HepG2 (cell line): Measurements from ENCODE around the gene SARNP. TPM values are rescaled to one million over a fixed set of nuclear protein-coding genes. Genes with fewer than 3 reads are reported as not detected.

Experiments
- ATAC-seq: fragments of 200-7000 bp; cut with Tn5 transposase; 3 replicates; pipeline ENCODE4 v1.9.1; 2020; ENCODE audit warnings: mild to moderate bottlenecking, moderate library complexity
- BruUV-seq: library from RNA; stranded (reverse); fragments of 400-500 nt; replicated peaks from 2 replicates; lab custom pipeline; 2021; lab: Mats Ljungman, UMichigan
- CTCF ChIA-PET: fragments of 300-600 bp; formaldehyde crosslinking; extraction: SDS; loops from one replicate; lab custom pipeline; 2021; ENCODE audit warnings: low total read pairs, inconsistent platforms, low intra/inter-chr PET ratio; lab: Yijun Ruan, JAX
- POLR2A ChIA-PET: fragments of 350-600 bp; sonication (Branson Sonifier 250); formaldehyde crosslinking; loops from one replicate; lab custom pipeline; 2020; ENCODE audit warnings: antibody characterized with exemption, inconsistent platforms; lab: Yijun Ruan, JAX
- DNase-seq: peaks from one replicate; pipeline ENCODE4 v3.0.0-alpha.2; 2015; ENCODE audit warnings: low spot score
- FAIRE-seq: peaks from 3 replicates; lab custom pipeline; 2011; peaks lifted over from hg19 to GRCh38; lab: Jason Lieb, UNC
- H2AFZ ChIP-seq: one replicate; pipeline ENCODE4 v1.6.1; 2011; ENCODE audit warnings: low read length, inconsistent platforms
- H3K27ac ChIP-seq: fragments of 300-600 bp; 3 replicates; pipeline ENCODE4 v1.8.0; 2011; ENCODE audit warnings: mixed run types, mild to moderate bottlenecking, mixed read lengths, low read length, inconsistent platforms; ENCODE audit not compliant: insufficient read depth; ENCODE audit errors: extremely low read length
- H3K27me3 ChIP-seq, 2 experiments: fragments of 200-600 bp in 1 of 2; 2 replicates in 1 of 2; 3 replicates in 1 of 2; pipeline versions ENCODE4 v1.6.0 to v1.8.0; 2011; ENCODE audit warnings: low read length in 2 of 2, mild to moderate bottlenecking in 2 of 2, moderate library complexity in 2 of 2, inconsistent platforms in 1 of 2; ENCODE audit not compliant: insufficient read depth in 2 of 2, control insufficient read depth in 1 of 2
- H3K36me3 ChIP-seq, 2 experiments: fragments of 200-600 bp in 1 of 2; replicated peaks in 1 of 2; 2 replicates in 1 of 2; 3 replicates in 1 of 2; pipeline versions ENCODE4 v1.5.1 to v1.8.0; 2011; ENCODE audit warnings: low read length in 2 of 2, inconsistent platforms in 1 of 2; ENCODE audit not compliant: insufficient read depth in 2 of 2, control insufficient read depth in 1 of 2
- H3K4me1 ChIP-seq: 2 replicates; pipeline ENCODE4 v1.5.1; 2012; ENCODE audit warnings: low read length, inconsistent platforms; ENCODE audit not compliant: insufficient read depth
- H3K4me2 ChIP-seq: 2 replicates; pipeline ENCODE4 v1.6.0; 2011; ENCODE audit warnings: low read depth, low read length, inconsistent platforms
- H3K4me3 ChIP-seq, 3 experiments: fragments of 200-600 bp in 1 of 3; sonication (generic), shearing (Covaris generic) in 1 of 3; replicated peaks in 1 of 3; 2 replicates each; pipeline ENCODE4 v1.5.1; 2011 to 2016; ENCODE audit warnings: low read length in 3 of 3, inconsistent platforms in 2 of 3, low read depth in 2 of 3, mild to moderate bottlenecking in 2 of 3, control low read depth in 1 of 3, mixed read lengths in 1 of 3; ENCODE audit not compliant: insufficient read depth in 1 of 3
- H3K79me2 ChIP-seq: one replicate; pipeline ENCODE4 v1.6.1; 2011; ENCODE audit warnings: low read length, inconsistent platforms; ENCODE audit not compliant: insufficient read depth
- H3K9ac ChIP-seq: 2 replicates; pipeline ENCODE4 v1.6.0; 2011; ENCODE audit warnings: mild to moderate bottlenecking, low read depth, low read length, inconsistent platforms; ENCODE audit not compliant: insufficient read depth
- H3K9me3 ChIP-seq: 2 replicates; pipeline ENCODE4 v1.5.1; 2012; ENCODE audit warnings: mild to moderate bottlenecking, low read length
- H4K20me1 ChIP-seq: 2 replicates; pipeline ENCODE4 v1.6.0; 2011; ENCODE audit warnings: inconsistent platforms, mild to moderate bottlenecking, low read length, moderate library complexity; ENCODE audit not compliant: insufficient read depth
- AKAP8 ChIP-seq: sonication (generic); formaldehyde crosslinking; IDR thresholded peaks from 2 replicates; pipeline ENCODE4 v1.5.1; 2020; ENCODE audit warnings: mild to moderate bottlenecking, missing genetic modification reagents
- FOXC1 ChIP-seq: sonication (generic); formaldehyde crosslinking; IDR thresholded peaks from 2 replicates; pipeline ENCODE4 v1.8.0; 2022; ENCODE audit warnings: mild to moderate bottlenecking, missing genetic modification reagents, borderline replicate concordance
- REL ChIP-seq: sonication (generic); formaldehyde crosslinking; conservative IDR thresholded peaks from 2 replicates; pipeline ENCODE4 v1.8.0; 2022; ENCODE audit warnings: mild to moderate bottlenecking, missing genetic modification reagents, moderate library complexity
- TEAD2 ChIP-seq: sonication (generic); formaldehyde crosslinking; IDR thresholded peaks from 2 replicates; pipeline ENCODE4 v1.9.0; 2021; ENCODE audit warnings: missing genetic modification reagents
- ZNF224 ChIP-seq: sonication (generic); formaldehyde crosslinking; IDR thresholded peaks from 2 replicates; pipeline ENCODE4 v1.5.0; 2020; ENCODE audit warnings: mild to moderate bottlenecking, missing genetic modification reagents
- WGBS: methylation state at CpG from one replicate; pipeline ENCODE4 v1.1.6; 2017; ENCODE audit warnings: low lambda C conversion rate; 5-methylcytosine and 5-hydroxymethylcytosine counted together
- in situ Hi-C: cut with HindIII; loops from 2 replicates; pipeline ENCODE4 v1.10.0; 2017; ENCODE audit warnings: low pct_unique_long_range_greater_than_20kb; ENCODE audit not compliant: extremely low pct_ligation_motif_present
- intact Hi-C: fragments of 100-400 bp; cut with micrococcal nuclease; formaldehyde crosslinking; loops from one replicate; pipeline ENCODE4 v1.10.0; 2022; ENCODE audit not compliant: unreplicated experiment
- polyA plus RNA-seq, 8 experiments: library from polyadenylated mRNA; depleted of rRNA in 3 of 8; stranded (reverse) in 7 of 8; unstranded in 1 of 8; fragments of >200 nt; fragmentation: Illumina TruSeq in 4 of 8; extraction: Trizol in 4 of 8; gene quantifications; 2 replicates each; pipeline versions ENCODE4 v1.2.1 to v1.2.3, GENCODE V29; 2011 to 2016; ENCODE audit warnings: low read depth in 4 of 8, missing spikeins in 1 of 8, mixed read lengths in 1 of 8; ENCODE audit not compliant: insufficient read depth in 1 of 8
- total RNA-seq, 5 experiments: library from RNA; depleted of rRNA; stranded (reverse); fragments of >200 nt; fragmentation: Illumina TruSeq; extraction: Trizol; gene quantifications; 2 replicates each; pipeline ENCODE4 v1.2.3, GENCODE V29; 2016; ENCODE audit warnings: low read depth in 1 of 5
- TF ChIP-seq, protein P1 (sequence below): sonication (generic); formaldehyde crosslinking; IDR thresholded peaks from 2 replicates; pipeline ENCODE4 v1.5.0; 2020; ENCODE audit warnings: mild to moderate bottlenecking, missing genetic modification reagents, borderline replicate concordance

Gene SARNP
- total and polyA plus RNA-seq, 2 of the 13 experiments (the other 11 are each of a cell fraction or from before 2014, with no cell fraction given), result 59.0 to 95.4 TPM

DNA sequence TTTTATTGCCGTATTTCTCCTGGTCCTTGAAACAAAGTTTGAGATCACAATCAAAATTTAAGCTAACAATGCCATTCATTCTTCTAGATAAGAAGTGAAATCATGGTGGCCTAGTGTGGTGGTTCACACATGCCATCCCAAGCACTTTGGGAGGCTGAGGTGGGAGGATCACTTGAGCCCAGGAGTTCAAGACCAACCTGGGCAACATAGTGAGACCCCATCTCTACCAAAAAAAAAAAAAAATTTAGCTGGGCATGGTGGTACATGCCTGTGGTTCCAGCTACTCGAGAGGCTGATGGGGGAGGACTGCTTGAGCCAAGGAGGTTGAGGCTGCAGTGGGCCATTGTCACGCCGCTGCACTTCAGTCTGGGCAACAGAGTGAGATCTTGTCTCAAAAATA is 50.4 kb downstream of the SARNP start:
- Histone ChIP-seq H3K4me2 (no peak overlapping the region), H3K9me3 (no peaks in the 10 kb centered on the region), H4K20me1 (no peaks in the 10 kb centered on the region), H3K9ac (no peak overlapping the region), H3K4me3 (no peak overlapping the region), H3K36me3 (peaks cover 12 to 63% of the 10 kb centered on the region in 2 experiments), H3K4me1 (no peaks in the 10 kb centered on the region), H3K27ac (no peak overlapping the region), H3K79me2 (no peaks in the 10 kb centered on the region), H2AFZ (no peak overlapping the region), H3K27me3 (no peaks in the 10 kb centered on the region)
- DNase-seq, result no peak
- FAIRE-seq, result no peak
- ChIA-PET CTCF (no interaction called here), POLR2A (no interaction called here)
- no TSS peak for BruUV-seq
- ATAC-seq, result no peak
- TF ChIP-seq FOXC1 (no peak), TEAD2 (no peak)
- in situ Hi-C loops (no loop called here), intact Hi-C loops (no loop called here)
- 96% methylated on average over 4 of the region's 4 CpGs for WGBS

DNA sequence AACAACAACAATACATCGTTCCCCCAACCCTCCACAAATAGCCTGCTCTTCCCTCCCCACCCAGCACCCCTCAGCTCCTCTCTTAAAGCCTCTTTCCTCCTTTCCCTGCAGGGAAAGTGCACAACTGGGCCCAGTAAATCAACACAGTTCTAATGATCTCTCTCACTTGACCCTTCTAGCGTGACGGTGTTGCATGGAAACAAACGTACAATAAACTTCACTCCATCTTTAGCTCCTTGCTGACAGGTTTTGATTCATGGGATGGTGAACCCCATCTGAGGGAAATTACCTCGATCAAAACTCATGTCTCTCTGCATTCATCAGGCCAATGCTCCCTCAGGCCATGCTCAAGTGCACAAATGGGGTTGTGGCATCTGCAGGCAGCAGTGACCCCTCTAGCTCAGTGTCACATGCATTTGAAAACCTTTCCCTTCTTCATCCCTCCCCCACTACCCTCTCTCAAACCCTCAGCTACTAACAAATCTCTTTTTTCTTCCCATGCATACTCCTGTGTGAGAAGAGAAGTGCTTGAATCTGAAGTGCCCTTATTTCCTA is 51.7 kb downstream of the SARNP start:
- peaks cover 12 to 59% of the 10 kb centered on the region in 2 experiments for H3K36me3 ChIP-seq
- H3K27me3 ChIP-seq, result no peaks in the 10 kb centered on the region
- ATAC-seq, result no peak
- WGBS, result 93% methylated on average over 5 of the region's 5 CpGs
- H3K27ac ChIP-seq, result no peak overlapping the region
- no peak overlapping the region for H3K4me2 ChIP-seq
- H3K4me3 ChIP-seq, result no peak overlapping the region
- no peak overlapping the region for H2AFZ ChIP-seq
- intact Hi-C loops, result no loop called here
- no peaks in the 10 kb centered on the region for H3K4me1 ChIP-seq
- no peak overlapping the region for H3K9ac ChIP-seq
- TSS peak; percentile 29 for BruUV-seq
- POLR2A ChIA-PET, result no interaction called here
- TF ChIP-seq, protein P1, sequence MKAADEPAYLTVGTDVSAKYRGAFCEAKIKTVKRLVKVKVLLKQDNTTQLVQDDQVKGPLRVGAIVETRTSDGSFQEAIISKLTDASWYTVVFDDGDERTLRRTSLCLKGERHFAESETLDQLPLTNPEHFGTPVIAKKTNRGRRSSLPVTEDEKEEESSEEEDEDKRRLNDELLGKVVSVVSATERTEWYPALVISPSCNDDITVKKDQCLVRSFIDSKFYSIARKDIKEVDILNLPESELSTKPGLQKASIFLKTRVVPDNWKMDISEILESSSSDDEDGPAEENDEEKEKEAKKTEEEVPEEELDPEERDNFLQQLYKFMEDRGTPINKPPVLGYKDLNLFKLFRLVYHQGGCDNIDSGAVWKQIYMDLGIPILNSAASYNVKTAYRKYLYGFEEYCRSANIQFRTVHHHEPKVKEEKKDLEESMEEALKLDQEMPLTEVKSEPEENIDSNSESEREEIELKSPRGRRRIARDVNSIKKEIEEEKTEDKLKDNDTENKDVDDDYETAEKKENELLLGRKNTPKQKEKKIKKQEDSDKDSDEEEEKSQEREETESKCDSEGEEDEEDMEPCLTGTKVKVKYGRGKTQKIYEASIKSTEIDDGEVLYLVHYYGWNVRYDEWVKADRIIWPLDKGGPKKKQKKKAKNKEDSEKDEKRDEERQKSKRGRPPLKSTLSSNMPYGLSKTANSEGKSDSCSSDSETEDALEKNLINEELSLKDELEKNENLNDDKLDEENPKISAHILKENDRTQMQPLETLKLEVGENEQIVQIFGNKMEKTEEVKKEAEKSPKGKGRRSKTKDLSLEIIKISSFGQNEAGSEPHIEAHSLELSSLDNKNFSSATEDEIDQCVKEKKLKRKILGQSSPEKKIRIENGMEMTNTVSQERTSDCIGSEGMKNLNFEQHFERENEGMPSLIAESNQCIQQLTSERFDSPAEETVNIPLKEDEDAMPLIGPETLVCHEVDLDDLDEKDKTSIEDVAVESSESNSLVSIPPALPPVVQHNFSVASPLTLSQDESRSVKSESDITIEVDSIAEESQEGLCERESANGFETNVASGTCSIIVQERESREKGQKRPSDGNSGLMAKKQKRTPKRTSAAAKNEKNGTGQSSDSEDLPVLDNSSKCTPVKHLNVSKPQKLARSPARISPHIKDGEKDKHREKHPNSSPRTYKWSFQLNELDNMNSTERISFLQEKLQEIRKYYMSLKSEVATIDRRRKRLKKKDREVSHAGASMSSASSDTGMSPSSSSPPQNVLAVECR (CRISPR knock-in tag), result no peak
- TF ChIP-seq REL (CRISPR knock-in tag) (no peak), AKAP8 (CRISPR knock-in tag) (no peak), ZNF224 (CRISPR knock-in tag) (no peak)
- TF ChIP-seq, all 625 proteins: peak for 0
- no peak for DNase-seq
- Histone ChIP-seq H3K9me3 (no peaks in the 10 kb centered on the region), H4K20me1 (no peaks in the 10 kb centered on the region), H3K79me2 (no peaks in the 10 kb centered on the region)
- CTCF ChIA-PET, result no interaction called here
- in situ Hi-C loops, result no loop called here
- FAIRE-seq, result no peak
